Measurements from ENCODE around the gene ETFA.

The ETFA gene

DNA sequence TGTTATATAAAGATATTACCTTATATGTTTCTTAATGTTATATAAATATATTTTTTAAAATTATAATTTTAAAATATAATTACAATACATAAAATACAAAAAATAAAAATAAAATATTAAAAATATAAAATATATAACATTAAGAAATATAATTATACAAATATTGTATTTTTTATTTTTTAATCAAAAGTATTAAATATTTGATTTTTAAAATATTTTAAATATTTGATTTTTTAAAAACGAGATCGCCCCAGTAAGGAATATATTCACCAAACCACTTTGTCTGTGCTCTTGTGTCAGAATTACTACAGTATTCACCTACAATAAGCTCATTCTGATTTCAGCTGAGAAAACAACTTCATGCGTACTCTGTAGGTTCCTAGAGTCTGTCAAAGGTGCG lies 89.1 kb downstream of the ETFA start:
- Histone ChIP-seq H3K27ac (ENCODE audit: low read length) (no peak overlapping the region), H3K4me3 (ENCODE audit: low read length) (no peak overlapping the region), H3K9me3 (ENCODE audit: control insufficient read depth, low read depth, low read length) (no peaks in the 10 kb centered on the region), H3K27me3 (ENCODE audit: control insufficient read depth, insufficient read depth, low read length) (no peaks in the 10 kb centered on the region), H3K36me3 (ENCODE audit: control insufficient read depth, low read depth, low read length) (peaks cover 4% of the 10 kb centered on the region), H3K9ac (ENCODE audit: low read length) (no peak overlapping the region), H3K4me1 (ENCODE audit: control insufficient read depth, low read depth, low read length) (no peaks in the 10 kb centered on the region)

GRCh38 chr15:76221085-76221767 lies 90.0 kb downstream of the ETFA start:
- Histone ChIP-seq H3K4me3 (ENCODE audit: low read length) (no peak overlapping the region), H3K36me3 (ENCODE audit: control insufficient read depth, low read depth, low read length) (peaks cover 4% of the 10 kb centered on the region), H3K27ac (ENCODE audit: low read length) (no peak overlapping the region), H3K4me1 (ENCODE audit: control insufficient read depth, low read depth, low read length) (no peaks in the 10 kb centered on the region), H3K27me3 (ENCODE audit: control insufficient read depth, insufficient read depth, low read length) (no peaks in the 10 kb centered on the region), H3K9ac (ENCODE audit: low read length) (no peak overlapping the region), H3K9me3 (ENCODE audit: control insufficient read depth, low read depth, low read length) (no peaks in the 10 kb centered on the region)

DNA sequence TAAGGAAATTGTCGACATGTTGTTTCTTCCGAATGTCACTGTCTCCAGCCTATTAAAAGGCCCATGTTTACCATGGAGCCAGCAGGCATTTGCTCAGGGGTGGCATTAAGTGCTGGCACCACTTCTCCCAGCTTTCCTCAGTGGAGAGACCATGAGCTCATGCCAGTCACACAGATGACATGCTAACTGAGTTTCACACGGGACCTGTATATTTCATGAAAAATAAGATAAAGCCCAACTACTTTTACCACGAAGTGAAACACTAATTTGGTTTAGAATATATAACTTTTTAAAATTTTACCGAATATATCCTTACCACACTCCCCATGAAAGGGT lies 93.4 kb downstream of the ETFA start:
- Histone ChIP-seq H3K36me3 (ENCODE audit: control insufficient read depth, low read depth, low read length) (no peaks in the 10 kb centered on the region), H3K9ac (ENCODE audit: low read length) (no peak overlapping the region), H3K4me3 (ENCODE audit: low read length) (no peak overlapping the region), H3K27ac (ENCODE audit: low read length) (no peak overlapping the region), H3K27me3 (ENCODE audit: control insufficient read depth, insufficient read depth, low read length) (no peaks in the 10 kb centered on the region), H3K4me1 (ENCODE audit: control insufficient read depth, low read depth, low read length) (no peaks in the 10 kb centered on the region), H3K9me3 (ENCODE audit: control insufficient read depth, low read depth, low read length) (no peaks in the 10 kb centered on the region)

DNA sequence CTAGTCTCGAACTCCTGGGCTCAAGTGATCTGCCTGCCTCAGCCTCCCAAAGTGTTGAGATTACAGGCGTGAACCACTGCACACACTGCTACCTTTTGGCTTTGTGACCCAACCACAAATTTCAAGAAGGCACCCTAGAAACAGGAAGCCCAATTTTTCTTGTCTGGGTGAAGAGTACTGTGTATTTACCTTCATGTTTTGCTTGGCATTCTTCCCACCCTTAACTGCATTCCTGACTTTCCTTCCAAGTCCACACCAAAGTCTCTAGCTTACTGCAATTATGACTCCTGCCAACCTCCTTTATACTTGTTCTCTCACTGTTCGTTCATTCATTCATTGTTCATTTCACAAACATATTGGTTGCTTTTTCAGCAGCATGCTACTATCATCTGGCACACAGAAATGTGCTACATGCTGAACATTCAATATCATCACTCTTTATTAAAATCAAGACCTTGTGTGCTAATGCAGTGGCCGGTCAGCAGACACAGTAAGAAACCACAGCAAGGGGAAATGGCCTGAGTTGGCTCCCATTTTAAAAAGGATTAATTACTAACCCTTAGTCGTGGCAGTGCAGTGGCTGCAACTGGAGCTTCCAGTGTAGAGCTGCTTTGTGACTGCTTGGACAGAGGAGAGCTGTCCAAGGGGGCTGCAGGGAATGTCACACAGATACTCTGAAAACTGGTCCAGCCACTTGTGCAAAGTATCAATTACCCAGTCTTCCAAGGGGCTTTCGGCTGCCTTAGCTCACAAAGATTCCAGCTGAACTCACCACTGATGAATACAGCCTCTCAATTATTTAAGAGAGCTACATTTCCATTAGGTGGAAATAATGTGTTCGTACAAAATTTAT lies 94.0 kb downstream of the ETFA start:
- no peaks in the 10 kb centered on the region for H3K36me3 ChIP-seq (ENCODE audit: control insufficient read depth, low read depth, low read length)
- no peak overlapping the region for H3K4me3 ChIP-seq (ENCODE audit: low read length)
- H3K4me1 ChIP-seq (ENCODE audit: control insufficient read depth, low read depth, low read length): no peaks in the 10 kb centered on the region
- H3K27ac ChIP-seq (ENCODE audit: low read length): no peak overlapping the region
- H3K9ac ChIP-seq (ENCODE audit: low read length): no peak overlapping the region
- H3K27me3 ChIP-seq (ENCODE audit: control insufficient read depth, insufficient read depth, low read length): no peaks in the 10 kb centered on the region
- H3K9me3 ChIP-seq (ENCODE audit: control insufficient read depth, low read depth, low read length): no peaks in the 10 kb centered on the region

GRCh38 chr15:76215634-76216033 lies 95.6 kb downstream of the ETFA start:
- Histone ChIP-seq H3K4me3 (ENCODE audit: low read length) (no peak overlapping the region), H3K9me3 (ENCODE audit: control insufficient read depth, low read depth, low read length) (no peaks in the 10 kb centered on the region), H3K27me3 (ENCODE audit: control insufficient read depth, insufficient read depth, low read length) (no peaks in the 10 kb centered on the region), H3K9ac (ENCODE audit: low read length) (no peak overlapping the region), H3K4me1 (ENCODE audit: control insufficient read depth, low read depth, low read length) (no peaks in the 10 kb centered on the region), H3K36me3 (ENCODE audit: control insufficient read depth, low read depth, low read length) (no peaks in the 10 kb centered on the region), H3K27ac (ENCODE audit: low read length) (no peak overlapping the region)

GRCh38 chr15:76209942-76210341 lies 101.3 kb downstream of the ETFA start:
- no peaks in the 10 kb centered on the region for H3K36me3 ChIP-seq (ENCODE audit: control insufficient read depth, low read depth, low read length)
- H3K9me3 ChIP-seq (ENCODE audit: control insufficient read depth, low read depth, low read length): no peaks in the 10 kb centered on the region
- no peaks in the 10 kb centered on the region for H3K27me3 ChIP-seq (ENCODE audit: control insufficient read depth, insufficient read depth, low read length)
- no peak overlapping the region for H3K4me3 ChIP-seq (ENCODE audit: low read length)
- no peaks in the 10 kb centered on the region for H3K4me1 ChIP-seq (ENCODE audit: control insufficient read depth, low read depth, low read length)
- no peak overlapping the region for H3K27ac ChIP-seq (ENCODE audit: low read length)
- H3K9ac ChIP-seq (ENCODE audit: low read length): no peak overlapping the region

DNA sequence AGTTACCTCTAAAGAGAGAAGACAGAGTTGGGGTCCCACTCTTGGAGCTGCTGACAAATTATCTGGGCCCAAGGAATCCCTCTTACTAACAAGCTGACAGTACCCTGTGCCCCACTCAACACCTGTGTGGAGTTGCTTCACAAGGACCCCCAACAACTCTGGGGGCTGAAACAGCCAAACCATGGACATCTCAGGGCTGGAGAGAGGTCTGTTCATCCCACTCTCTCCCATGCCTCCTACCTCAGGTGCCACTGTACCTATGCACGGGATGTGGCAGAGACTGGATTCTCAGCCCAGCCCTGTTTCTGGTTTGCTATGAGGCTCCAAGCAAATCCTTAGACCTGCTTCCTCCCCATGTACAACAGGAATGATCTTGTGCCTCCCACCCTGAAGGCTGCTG lies 101.7 kb downstream of the ETFA start:
- H3K27me3 ChIP-seq (ENCODE audit: control insufficient read depth, insufficient read depth, low read length): no peaks in the 10 kb centered on the region
- H3K27ac ChIP-seq (ENCODE audit: low read length): no peak overlapping the region
- H3K9ac ChIP-seq (ENCODE audit: low read length): no peak overlapping the region
- H3K36me3 ChIP-seq (ENCODE audit: control insufficient read depth, low read depth, low read length): no peaks in the 10 kb centered on the region
- H3K9me3 ChIP-seq (ENCODE audit: control insufficient read depth, low read depth, low read length): no peaks in the 10 kb centered on the region
- no peak overlapping the region for H3K4me3 ChIP-seq (ENCODE audit: low read length)
- no peaks in the 10 kb centered on the region for H3K4me1 ChIP-seq (ENCODE audit: control insufficient read depth, low read depth, low read length)

- Histone ChIP-seq H3K36me3 (ENCODE audit: control insufficient read depth, low read depth, low read length) (no peaks in the 10 kb centered on the region), H3K9ac (ENCODE audit: low read length) (no peak overlapping the region), H3K4me1 (ENCODE audit: control insufficient read depth, low read depth, low read length) (no peaks in the 10 kb centered on the region), H3K9me3 (ENCODE audit: control insufficient read depth, low read depth, low read length) (no peaks in the 10 kb centered on the region), H3K27ac (ENCODE audit: low read length) (no peak overlapping the region), H3K27me3 (ENCODE audit: control insufficient read depth, insufficient read depth, low read length) (no peaks in the 10 kb centered on the region), H3K4me3 (ENCODE audit: low read length) (no peak overlapping the region)
These were observed 102.4 kb downstream of the ETFA start for GRCh38 chr15:76208786-76209424.

- Histone ChIP-seq H3K27ac (ENCODE audit: low read length) (no peak overlapping the region), H3K9me3 (ENCODE audit: control insufficient read depth, low read depth, low read length) (no peaks in the 10 kb centered on the region), H3K4me1 (ENCODE audit: control insufficient read depth, low read depth, low read length) (no peaks in the 10 kb centered on the region), H3K9ac (ENCODE audit: low read length) (no peak overlapping the region), H3K36me3 (ENCODE audit: control insufficient read depth, low read depth, low read length) (no peaks in the 10 kb centered on the region), H3K27me3 (ENCODE audit: control insufficient read depth, insufficient read depth, low read length) (no peaks in the 10 kb centered on the region), H3K4me3 (ENCODE audit: low read length) (no peak overlapping the region)
These were observed 103.0 kb downstream of the ETFA start for GRCh38 chr15:76208084-76208785.

DNA sequence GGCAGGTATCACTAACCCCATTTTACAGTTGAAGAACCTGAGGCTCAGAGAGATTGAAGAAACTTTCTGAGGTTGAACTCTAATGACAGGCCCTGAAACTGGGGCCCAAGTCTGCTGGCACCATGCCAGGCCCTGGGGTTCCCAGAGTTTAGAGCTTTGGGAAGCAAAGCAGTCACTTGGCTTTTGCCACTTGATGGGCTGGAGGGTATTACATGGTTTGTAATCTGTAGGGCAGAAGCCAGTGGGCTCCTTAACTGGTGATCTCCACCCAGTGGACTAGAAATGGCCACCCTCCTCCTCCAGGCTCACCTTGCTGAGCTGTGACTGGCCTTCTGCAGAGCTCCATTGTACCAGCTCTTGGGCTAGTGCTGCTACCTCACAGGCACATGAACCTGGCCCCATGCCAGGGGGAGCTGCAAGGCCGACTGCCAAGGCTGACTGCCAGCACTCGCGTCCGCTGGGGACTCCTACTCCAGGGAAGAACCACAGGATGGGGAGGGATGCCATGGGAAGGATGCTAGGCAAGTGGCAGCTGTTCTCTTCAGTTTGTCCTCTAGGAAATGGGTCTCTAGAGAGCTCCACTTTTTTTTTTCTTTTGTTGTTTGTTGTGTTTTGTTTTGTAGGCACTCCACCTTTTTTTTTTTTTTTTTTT lies 104.8 kb downstream of the ETFA start:
- H3K27ac ChIP-seq (ENCODE audit: low read length): no peak overlapping the region
- H3K9me3 ChIP-seq (ENCODE audit: control insufficient read depth, low read depth, low read length): no peaks in the 10 kb centered on the region
- no peaks in the 10 kb centered on the region for H3K27me3 ChIP-seq (ENCODE audit: control insufficient read depth, insufficient read depth, low read length)
- H3K4me3 ChIP-seq (ENCODE audit: low read length): no peak overlapping the region
- no peak overlapping the region for H3K9ac ChIP-seq (ENCODE audit: low read length)
- H3K36me3 ChIP-seq (ENCODE audit: control insufficient read depth, low read depth, low read length): no peaks in the 10 kb centered on the region
- H3K4me1 ChIP-seq (ENCODE audit: control insufficient read depth, low read depth, low read length): no peaks in the 10 kb centered on the region

DNA sequence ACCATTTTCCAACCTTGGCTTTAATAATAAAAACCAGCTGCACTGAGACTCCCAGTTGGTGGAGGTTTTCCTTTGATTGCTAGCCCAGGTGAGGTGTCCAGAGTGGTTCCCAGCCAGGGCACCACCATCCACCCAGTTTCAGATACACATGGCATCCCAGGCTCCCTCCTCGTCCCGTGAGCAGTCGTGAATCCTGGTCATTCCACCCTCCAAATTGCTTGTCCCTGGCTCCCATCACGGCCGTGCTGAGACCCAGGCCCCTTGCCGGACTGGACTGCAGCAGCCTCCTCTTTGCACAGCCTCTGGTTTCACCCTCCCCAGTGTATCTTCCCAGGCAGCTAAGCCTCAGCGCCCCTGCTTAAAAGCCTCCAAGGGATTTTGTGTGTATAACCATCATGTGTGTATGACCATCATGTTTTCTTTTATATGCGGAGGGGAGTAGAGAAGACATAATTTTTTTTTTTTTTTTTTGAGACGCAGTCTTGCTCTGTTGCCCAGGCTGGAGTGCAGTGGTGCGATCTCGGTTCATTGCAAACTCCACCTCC lies 106.3 kb downstream of the ETFA start:
- H3K9me3 ChIP-seq (ENCODE audit: control insufficient read depth, low read depth, low read length): no peaks in the 10 kb centered on the region
- H3K27me3 ChIP-seq (ENCODE audit: control insufficient read depth, insufficient read depth, low read length): no peaks in the 10 kb centered on the region
- H3K4me3 ChIP-seq (ENCODE audit: low read length): no peak overlapping the region
- no peaks in the 10 kb centered on the region for H3K36me3 ChIP-seq (ENCODE audit: control insufficient read depth, low read depth, low read length)
- no peak overlapping the region for H3K27ac ChIP-seq (ENCODE audit: low read length)
- no peaks in the 10 kb centered on the region for H3K4me1 ChIP-seq (ENCODE audit: control insufficient read depth, low read depth, low read length)
- no peak overlapping the region for H3K9ac ChIP-seq (ENCODE audit: low read length)

Data from iPS-18a (cell line).